SKM-1 (cell line): Measurements from ENCODE around the gene CLEC2D.
"Not testable (repeated sequence)": the region's sequence is repeated elsewhere in the genome, so short reads cannot be mapped to it uniquely, and the experiment has no call there.

Source experiments
- DNase-seq: peaks from one replicate; lab custom pipeline; 2025; ENCODE audit not compliant: unreplicated experiment; lab: John Stamatoyannopoulos, UW

Gene CLEC2D

GRCh38 chr12:9651265-9651729 lies 18.2 kb upstream of the CLEC2D start:
- no peak for DNase-seq

- no peak for DNase-seq
Observed at GRCh38 chr12:9660046-9660445, 9.5 kb upstream of the CLEC2D start.

- DNase-seq: no peak
Observed at GRCh38 chr12:9661720-9662119, 7.8 kb upstream of the CLEC2D start.

GRCh38 chr12:9662488-9662887 lies 7.0 kb upstream of the CLEC2D start:
- DNase-seq: no peak

GRCh38 chr12:9667403-9668160 lies 1.9 kb upstream of the CLEC2D start:
- no peak for DNase-seq

- no peak for DNase-seq
Observed at GRCh38 chr12:9668161-9669018, 1.1 kb upstream of the CLEC2D start.

GRCh38 chr12:9669019-9669326 lies 540 bp upstream of the CLEC2D start:
- no peak for DNase-seq

GRCh38 chr12:9672340-9672739 lies 2.8 kb downstream of the CLEC2D start:
- not testable (repeated sequence) for DNase-seq

GRCh38 chr12:9673404-9674225 lies 4.1 kb downstream of the CLEC2D start:
- no peak for DNase-seq

- DNase-seq: no peak
Observed at GRCh38 chr12:9674226-9674590, 4.7 kb downstream of the CLEC2D start.

GRCh38 chr12:9682508-9682907 lies 13.0 kb downstream of the CLEC2D start:
- not testable (repeated sequence) for DNase-seq

GRCh38 chr12:9682949-9683348 lies 13.4 kb downstream of the CLEC2D start:
- not testable (repeated sequence) for DNase-seq

GRCh38 chr12:9685366-9685765 lies 15.9 kb downstream of the CLEC2D start:
- not testable (repeated sequence) for DNase-seq

- no peak for DNase-seq
Observed at GRCh38 chr12:9685915-9686314, 16.4 kb downstream of the CLEC2D start.

- DNase-seq: no peak
Observed at GRCh38 chr12:9687228-9687627, 17.7 kb downstream of the CLEC2D start.

GRCh38 chr12:9692909-9693308 lies 23.4 kb downstream of the CLEC2D start:
- no peak for DNase-seq

- DNase-seq: no peak
Observed at GRCh38 chr12:9694241-9694640, 24.7 kb downstream of the CLEC2D start.

- not testable (repeated sequence) for DNase-seq
Observed at GRCh38 chr12:9695150-9695549, 25.6 kb downstream of the CLEC2D start.

GRCh38 chr12:9695661-9696060 lies 26.1 kb downstream of the CLEC2D start:
- DNase-seq: not testable (repeated sequence)

GRCh38 chr12:9697619-9698018 lies 28.1 kb downstream of the CLEC2D start:
- DNase-seq: no peak

- DNase-seq: no peak
Observed at GRCh38 chr12:9698681-9699080, 29.2 kb downstream of the CLEC2D start.
